Transverse colon (tissue), 4 donors: ENCODE results near the gene LMF2. TPM values are rescaled to one million over a fixed set of nuclear protein-coding genes. Genes with fewer than 3 reads are reported as not detected.

ENCODE experiments used
- DNase-seq: peaks from one replicate; pipeline ENCODE4 v3.0.0-alpha.2; 2019
- H3K27ac ChIP-seq, 4 donors: fragments of 200-600 bp; sonication (generic); 2 replicates each; pipeline ENCODE4 v1.5.1; 2016 to 2018; ENCODE audit warnings: inconsistent platforms in 4 of 4
- H3K27me3 ChIP-seq: fragments of 200-600 bp; sonication (generic); 2 replicates; pipeline ENCODE4 v1.5.1; 2017; ENCODE audit warnings: inconsistent platforms
- H3K36me3 ChIP-seq, 4 donors: fragments of 200-600 bp; sonication (generic); 2 replicates each; pipeline ENCODE4 v1.5.1; 2017 to 2019; ENCODE audit warnings: inconsistent platforms in 4 of 4
- H3K4me1 ChIP-seq, 4 donors: fragments of 200-600 bp; sonication (generic); 2 replicates each; pipeline ENCODE4 v1.5.1; 2017 to 2020; ENCODE audit warnings: inconsistent platforms in 4 of 4
- H3K4me3 ChIP-seq, 4 donors: fragments of 200-600 bp; sonication (generic); 1 replicate in 1 of 4; 2 replicates in 3 of 4; pipeline versions ENCODE4 v1.5.1 to v1.6.1; 2017 to 2019; ENCODE audit warnings: inconsistent platforms in 4 of 4
- H3K9me3 ChIP-seq, 2 donors: fragments of 200-600 bp; sonication (generic); 2 replicates each; pipeline ENCODE4 v1.5.1; 2017 to 2019; ENCODE audit warnings: inconsistent platforms in 2 of 2
- CTCF ChIP-seq, 5 experiments: fragments of 200-600 bp in 3 of 5; fragments of 450-650 bp in 2 of 5; sonication (generic) in 3 of 5; IDR thresholded peaks; 1 replicate in 2 of 5; 2 replicates in 3 of 5; pipeline ENCODE4 v1.5.1; 2016 to 2017; ENCODE audit warnings: antibody characterized with exemption in 5 of 5, inconsistent platforms in 3 of 5, mild to moderate bottlenecking in 2 of 5, moderate library complexity in 1 of 5
- EP300 ChIP-seq: sonication (generic); formaldehyde crosslinking; IDR thresholded peaks from one replicate; pipeline ENCODE4 v1.6.1; 2017; ENCODE audit warnings: antibody characterized with exemption, low read depth
- POLR2A ChIP-seq: fragments of 450-650 bp; IDR thresholded peaks from one replicate; pipeline ENCODE4 v1.6.1; 2016; ENCODE audit warnings: antibody characterized with exemption, mild to moderate bottlenecking, moderate library complexity
- POLR2AphosphoS5 ChIP-seq, 3 donors: sonication (generic); formaldehyde crosslinking; IDR thresholded peaks; one replicate each; pipeline ENCODE4 v1.6.1; 2016; ENCODE audit warnings: antibody characterized with exemption in 3 of 3
- WGBS, 2 donors: methylation state at CpG; one replicate each; pipeline ENCODE4 v1.1.5; 2018; ENCODE audit warnings: low coverage in 1 of 2; 5-methylcytosine and 5-hydroxymethylcytosine counted together
- in situ Hi-C, 4 donors: fragments of 200-750 bp; cut with MboI; loops; one replicate each; pipeline versions ENCODE4 v1.15.0 to v1.15.1; 2017; ENCODE audit warnings: low sequenced_read_pairs in 3 of 4, low pct_ligation_motif_present in 1 of 4, low pct_unique_long_range_greater_than_20kb in 1 of 4
- intact Hi-C: fragments of 100-400 bp; cut with DNase I; formaldehyde crosslinking; loops from one replicate; pipeline ENCODE4 v1.15.1; 2023; ENCODE audit warnings: low total_unique reads
- total RNA-seq, 4 donors: library from RNA; depleted of rRNA; stranded (reverse); fragments of >200 nt; gene quantifications; one replicate each; pipeline ENCODE4 v1.1.0, GENCODE V29; 2016

LMF2 gene
- total RNA-seq, 4 donors from 2014 or later: 54.0 to 119 (median 79.9) TPM

DNA sequence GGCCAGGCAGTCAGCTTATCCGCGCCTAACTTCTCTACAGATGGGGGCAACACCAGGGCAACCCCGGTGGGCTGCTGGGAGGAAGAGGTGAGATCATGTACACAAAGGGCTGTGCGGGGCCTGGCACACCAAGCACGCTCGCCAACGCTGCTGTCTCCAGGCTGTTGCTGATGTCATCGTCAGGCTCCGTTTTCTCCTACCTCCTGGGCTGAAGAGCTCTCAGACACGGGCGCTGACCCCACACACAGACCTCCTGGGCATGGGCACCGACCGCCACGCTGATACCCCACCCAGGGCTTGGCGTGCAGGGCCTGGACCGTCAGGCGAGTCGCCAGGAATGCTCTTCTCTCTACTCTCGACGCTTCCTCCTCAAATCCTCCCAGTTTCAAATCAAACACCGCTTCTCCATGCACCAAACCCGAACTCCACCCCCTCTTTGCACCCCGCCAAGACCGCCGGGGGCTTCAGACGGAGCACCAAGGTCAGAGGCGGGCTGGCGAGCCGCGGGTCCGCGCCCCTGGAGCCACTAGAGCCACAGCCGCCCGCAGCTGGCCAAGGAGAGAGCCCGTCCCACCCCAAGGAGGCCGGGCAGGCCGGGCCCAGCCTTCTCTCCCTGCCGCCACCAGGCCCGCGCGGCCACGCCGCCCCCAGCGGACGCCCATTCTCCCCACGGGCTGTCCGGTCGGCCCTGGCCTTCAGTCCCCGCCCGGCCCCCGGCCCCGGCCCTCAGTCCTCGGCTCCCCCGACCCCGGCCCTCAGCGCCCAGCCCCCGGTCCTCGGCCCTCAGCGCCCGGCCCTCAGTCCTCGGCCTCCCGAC, 33.4 kb downstream of the LMF2 start:
- peaks cover 3% of the 10 kb centered on the region for H3K27me3 ChIP-seq
- WGBS, 2 donors: 0 to 3% methylated on average over 7 to 50 of the region's 62 CpGs
- intact Hi-C loops: loop anchor here (10.0 kb wide), 1 partner anchor 219 kb away; the partner anchor contains the start of gene HDAC10
- no peaks in the 10 kb centered on the region for H3K9me3 ChIP-seq
- in situ Hi-C loops: no loop called here
- peak overlapping the region; percentile 67 to 92 (median 84) for H3K4me3 ChIP-seq
- DNase-seq: peak; percentile 44
- TF ChIP-seq POLR2A (peak; percentile 22), CTCF (IDR thresholded peaks at IDR 0.05) (peak in 1 of 5 experiments; percentile 8), EP300 (no peak), POLR2AphosphoS5 (IDR thresholded peaks at IDR 0.05) (no peak)
- peak overlapping the region; percentile 88 to 92 (median 91) for H3K27ac ChIP-seq
- peaks cover 51 to 58% (median 55%) of the 10 kb centered on the region in 4 donors for H3K4me1 ChIP-seq
- no peaks in the 10 kb centered on the region for H3K36me3 ChIP-seq

GRCh38 chr22:50473088-50473487, 34.4 kb downstream of the LMF2 start:
- DNase-seq: peak; percentile 41

DNA sequence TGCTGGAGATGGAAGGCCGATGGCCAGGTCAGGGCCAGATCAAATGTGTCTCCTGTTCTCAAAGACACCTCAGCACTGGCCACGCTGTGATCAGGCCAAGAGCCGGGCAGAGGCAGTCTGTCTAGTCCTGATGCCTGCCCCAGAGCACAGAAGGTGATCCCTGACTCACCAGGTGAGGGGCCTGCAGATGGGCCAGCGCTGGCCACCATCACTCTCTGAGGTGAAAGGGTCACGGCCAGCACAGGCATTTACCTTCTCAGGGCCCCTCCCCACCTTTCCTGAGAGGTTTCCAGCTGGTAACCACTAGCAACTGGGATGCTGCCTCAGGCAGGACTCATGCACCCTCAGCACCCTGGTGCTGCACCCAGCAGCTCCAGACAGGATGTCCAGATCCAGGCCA, 35.5 kb downstream of the LMF2 start:
- no peak for TF ChIP-seq POLR2AphosphoS5 (IDR thresholded peaks at IDR 0.05)
- no peak for TF ChIP-seq POLR2A
- no peak for TF ChIP-seq EP300
- TF ChIP-seq CTCF (IDR thresholded peaks at IDR 0.05): no peak
- H3K27ac ChIP-seq: peak overlapping the region in 3 of 4 donors; percentile 83 to 91 (median 90)
- no peak for DNase-seq
- H3K36me3 ChIP-seq: peaks cover 0 to 6% (median 2%) of the 10 kb centered on the region in 4 donors
- H3K4me3 ChIP-seq: no peak overlapping the region
- H3K27me3 ChIP-seq: no peaks in the 10 kb centered on the region
- no peaks in the 10 kb centered on the region for H3K9me3 ChIP-seq
- intact Hi-C loops: loop anchor here (10.0 kb wide), 1 partner anchor 217 kb away; the partner anchor contains the start of gene HDAC10
- in situ Hi-C loops: no loop called here
- H3K4me1 ChIP-seq: peaks cover 53 to 64% (median 57%) of the 10 kb centered on the region in 4 donors
- WGBS, 2 donors: 75% methylated on average over 5 of the region's 5 CpGs; no CpG with 5 or more reads in 1 of the 2 donors

More at GRCh38 chr22:50473088-50473487, 34.4 kb downstream of the LMF2 start:
- no peak for TF ChIP-seq POLR2AphosphoS5 (IDR thresholded peaks at IDR 0.05)
- TF ChIP-seq EP300: no peak
- peak in 4 of 5 experiments; percentile 19 to 42 (median 24) for TF ChIP-seq CTCF (IDR thresholded peaks at IDR 0.05)
- Histone ChIP-seq H3K36me3 (no peaks in the 10 kb centered on the region), H3K27me3 (no peaks in the 10 kb centered on the region), H3K27ac (peak overlapping the region in 2 of 4 donors; percentile 91 to 92), H3K9me3 (no peaks in the 10 kb centered on the region), H3K4me1 (peaks cover 53 to 64% (median 57%) of the 10 kb centered on the region in 4 donors), H3K4me3 (peak overlapping the region in 2 of 4 donors; percentile 67 to 91)
- 66 to 80% methylated on average over 2 to 6 of the region's 6 CpGs for WGBS, 2 donors
- intact Hi-C loops (loop anchor here (10.0 kb wide), 1 partner anchor 218 kb away; the partner anchor contains the start of gene HDAC10), in situ Hi-C loops (no loop called here)

GRCh38 chr22:50471197-50471847, 36.2 kb downstream of the LMF2 start:
- peaks cover 53 to 64% (median 57%) of the 10 kb centered on the region in 4 donors for H3K4me1 ChIP-seq
- no peak for DNase-seq
- WGBS, 2 donors: 80% methylated on average over 21 of the region's 21 CpGs; no CpG with 5 or more reads in 1 of the 2 donors
- in situ Hi-C loops (no loop called here), intact Hi-C loops (loop anchor here (10.0 kb wide), 1 partner anchor 217 kb away; the partner anchor contains the start of gene HDAC10)
- no peaks in the 10 kb centered on the region for H3K27me3 ChIP-seq
- peak overlapping the region; percentile 83 to 91 (median 87) for H3K27ac ChIP-seq
- TF ChIP-seq POLR2AphosphoS5 (IDR thresholded peaks at IDR 0.05) (no peak), POLR2A (no peak), CTCF (IDR thresholded peaks at IDR 0.05) (no peak), EP300 (no peak)
- H3K36me3 ChIP-seq: peaks cover 0 to 13% (median 5%) of the 10 kb centered on the region in 4 donors
- H3K4me3 ChIP-seq: no peak overlapping the region
- H3K9me3 ChIP-seq: no peaks in the 10 kb centered on the region
